Renal pelvis (tissue), 4 donors: ENCODE results near the gene GPX3. TPM values are rescaled to one million over a fixed set of nuclear protein-coding genes. Genes with fewer than 3 reads are reported as not detected.
A peak's percentile ranks its signal among the peaks of the same experiment; 100 is the strongest.

Source experiments
- DNase-seq: peaks from one replicate; pipeline ENCODE4 v3.0.0-alpha.2; 2013
- polyA plus RNA-seq, 3 donors: library from polyadenylated mRNA; unstranded; fragments of 120-200 nt; gene quantifications; one replicate each; pipeline ENCODE4 v1.2.1, GENCODE V29; 2013; ENCODE audit not compliant: insufficient read length in 3 of 3

The GPX3 gene
- polyA plus RNA-seq, 3 donors, result 1,360 to 1,471 (median 1,367) TPM

DNA sequence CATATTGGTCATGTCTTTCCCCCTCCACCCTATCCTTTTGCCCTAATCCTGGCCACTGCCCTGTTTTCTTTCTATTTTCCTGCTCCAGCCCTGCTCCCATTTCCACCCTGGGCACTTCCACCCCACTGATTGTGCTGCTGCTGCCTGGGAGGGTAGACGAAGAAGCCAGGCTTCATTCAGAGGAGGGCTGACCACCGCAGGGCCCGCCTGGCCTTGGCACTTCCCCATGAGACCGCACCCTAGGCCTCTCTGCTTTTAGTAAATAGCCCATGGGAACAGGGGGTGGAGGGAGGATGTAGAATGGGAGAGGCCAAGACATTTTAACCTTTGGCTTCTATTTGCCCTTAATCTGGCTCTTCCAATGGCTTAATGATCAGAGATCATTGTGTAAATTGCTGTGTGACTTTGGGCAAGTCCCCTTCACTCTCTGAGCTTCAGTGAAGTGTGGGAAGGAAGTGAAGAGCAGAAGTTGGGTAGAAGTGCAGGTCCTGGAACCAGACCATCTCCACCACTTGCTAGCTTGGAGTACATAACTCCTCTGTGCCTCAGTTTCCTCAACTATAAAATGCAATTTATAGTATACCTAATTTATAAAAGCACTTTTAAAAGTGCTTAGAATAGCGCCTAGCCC, 13.6 kb upstream of the GPX3 start:
- no peak for DNase-seq

DNA sequence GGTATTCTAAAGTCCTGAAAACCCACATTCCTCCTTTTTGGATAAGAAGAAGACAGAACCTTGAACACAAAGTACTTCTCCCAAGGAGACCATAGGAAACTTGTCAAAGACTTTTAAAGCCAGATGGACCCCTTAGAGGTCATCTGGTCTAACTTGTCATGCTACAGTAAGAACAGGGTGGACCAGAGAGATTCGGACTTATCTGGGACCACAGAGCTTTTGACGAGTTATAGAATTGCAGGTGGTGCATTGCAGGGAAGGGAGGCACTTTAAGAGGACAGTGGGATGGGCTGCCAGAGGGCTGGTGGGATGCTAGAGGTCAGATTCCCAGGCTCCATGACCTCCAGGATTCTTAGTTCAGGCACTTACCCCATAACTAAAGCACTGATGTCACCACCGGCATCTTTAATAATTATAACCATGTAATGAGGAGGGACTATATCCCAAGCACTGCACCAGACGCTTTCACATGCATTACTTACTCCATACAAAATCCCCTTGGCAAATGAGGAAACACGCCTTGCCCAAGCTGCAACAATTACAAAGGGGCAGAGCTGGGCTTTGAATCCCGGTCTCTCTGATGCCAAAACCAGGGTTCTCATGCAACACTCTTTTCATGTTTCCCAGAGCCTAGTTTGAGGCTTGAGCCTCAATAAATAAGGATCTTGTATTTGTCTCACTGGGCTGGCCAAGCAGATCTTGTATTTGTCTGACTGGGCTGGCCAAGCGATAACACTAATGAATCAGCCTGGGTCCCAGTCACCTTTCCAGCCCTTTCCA, 12.8 kb upstream of the GPX3 start:
- no peak for DNase-seq

- DNase-seq, result no peak
Measured at GRCh38 chr5:151008210-151008491, 12.2 kb upstream of the GPX3 start.

DNA sequence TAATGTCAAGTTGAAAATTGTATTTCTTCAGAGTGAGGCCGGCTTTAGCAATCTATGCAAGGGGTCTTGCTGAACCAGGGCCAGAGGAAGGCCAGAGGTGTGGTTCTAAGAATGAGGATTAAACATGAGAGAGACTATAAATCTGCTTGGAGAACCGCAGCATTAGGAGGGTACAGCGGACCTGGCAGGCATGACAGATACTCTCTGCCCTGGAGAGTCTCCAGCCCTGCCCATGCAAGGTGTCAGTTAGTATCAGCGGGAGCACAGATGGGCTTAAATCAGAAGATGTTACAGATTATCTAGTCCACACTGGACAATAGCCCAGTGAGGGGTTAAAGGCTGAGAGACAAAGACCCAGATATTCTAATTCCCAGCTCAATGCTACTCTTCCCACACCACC, 11.5 kb upstream of the GPX3 start:
- DNase-seq, result no peak

DNA sequence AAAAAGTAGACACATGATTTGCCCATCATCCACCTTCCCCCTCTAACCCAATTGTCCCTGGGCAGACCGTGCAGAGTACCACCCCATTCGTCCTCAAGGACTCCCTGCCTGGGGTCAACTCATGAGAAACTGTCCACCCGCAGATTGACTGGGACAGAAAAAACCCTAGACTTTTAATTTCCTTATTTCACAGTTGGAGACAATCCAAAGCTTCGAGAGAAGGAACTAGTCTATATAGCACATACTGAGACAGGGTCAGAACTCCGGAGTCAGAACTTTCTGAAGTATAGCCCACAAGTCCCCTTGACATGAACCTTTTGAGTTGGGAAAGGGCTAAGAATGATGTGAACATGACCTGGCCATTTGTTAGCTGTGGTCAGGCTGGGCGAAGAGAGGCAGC, 7.5 kb upstream of the GPX3 start:
- no peak for DNase-seq

DNA sequence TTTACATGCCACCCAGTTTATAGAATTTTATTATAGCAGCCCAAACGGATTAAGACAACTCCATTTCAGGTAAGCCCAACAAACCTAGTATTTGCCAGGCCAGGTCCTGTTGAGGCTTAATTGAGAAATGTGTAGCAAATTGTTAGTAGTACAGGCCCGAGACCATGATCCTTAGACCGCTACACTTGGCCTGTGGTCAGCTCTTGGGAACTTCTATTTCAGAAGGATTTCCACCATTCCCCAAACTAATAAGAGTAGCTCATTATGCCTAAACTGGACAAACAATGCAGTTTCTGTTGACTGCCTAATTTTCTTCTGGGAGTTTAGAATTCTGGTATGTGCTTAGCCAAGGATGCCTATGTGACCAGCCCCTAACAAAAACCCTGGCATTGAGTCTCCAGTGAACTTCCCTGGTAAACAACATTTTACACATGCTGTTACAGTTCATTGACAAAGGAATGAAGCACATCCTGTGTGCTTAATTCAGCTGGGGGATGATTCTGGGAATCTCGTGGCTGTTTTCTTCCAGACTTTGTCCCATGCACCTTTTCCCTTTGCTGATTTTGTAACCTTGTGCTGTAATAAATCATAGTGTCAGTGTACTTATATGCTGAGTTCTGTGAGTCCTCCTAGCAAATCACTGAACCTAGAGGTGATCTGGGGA, 5.6 kb upstream of the GPX3 start:
- DNase-seq, result peak; percentile 50

- DNase-seq, result no peak
Measured at GRCh38 chr5:151015974-151016587, 4.3 kb upstream of the GPX3 start.

DNA sequence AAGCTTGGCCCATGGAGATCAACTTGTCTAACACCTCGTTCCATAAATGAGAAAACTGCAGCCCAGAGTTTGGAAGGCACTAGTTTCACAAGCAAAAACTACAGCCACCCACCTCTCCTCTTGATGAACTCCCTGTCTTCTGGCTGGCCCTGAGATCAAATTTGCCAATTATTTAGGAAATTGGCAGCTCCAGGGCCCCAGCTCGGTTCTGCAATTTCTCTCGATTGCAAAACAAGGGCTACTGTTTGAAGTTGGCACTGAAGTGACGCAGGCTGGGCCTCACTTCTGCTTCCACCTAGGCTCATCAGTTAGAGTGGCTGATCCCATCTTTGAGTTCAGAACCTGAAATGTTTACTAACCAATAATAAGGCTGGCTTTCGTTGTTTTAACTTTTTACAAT, 3.7 kb upstream of the GPX3 start:
- no peak for DNase-seq

DNA sequence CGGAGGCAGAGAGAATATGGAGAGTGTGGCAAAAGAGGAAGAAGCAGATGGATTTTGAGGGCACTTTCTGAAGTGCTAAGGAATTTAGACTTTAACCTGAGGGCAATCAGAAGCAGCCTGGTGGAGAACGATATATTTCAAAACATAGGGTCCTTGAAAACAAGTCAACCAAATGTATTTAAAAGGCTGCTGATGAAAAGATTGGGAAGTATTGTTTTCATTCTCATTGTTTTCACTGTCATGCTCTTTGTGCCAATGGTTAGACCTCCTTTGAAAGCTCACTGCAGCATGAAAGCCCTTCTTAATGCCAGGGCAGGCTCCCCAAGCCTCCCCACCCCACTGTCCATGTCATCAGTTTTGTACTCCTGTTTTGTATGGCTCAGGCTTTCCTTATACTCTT, 2.5 kb upstream of the GPX3 start:
- no peak for DNase-seq

GRCh38 chr5:151018846-151019245, 1.5 kb upstream of the GPX3 start:
- no peak for DNase-seq

GRCh38 chr5:151019331-151019730, 1.1 kb upstream of the GPX3 start:
- no peak for DNase-seq

GRCh38 chr5:151021746-151022145, 1.4 kb downstream of the GPX3 start:
- no peak for DNase-seq

GRCh38 chr5:151022511-151023018, 2.2 kb downstream of the GPX3 start:
- DNase-seq, result no peak

DNA sequence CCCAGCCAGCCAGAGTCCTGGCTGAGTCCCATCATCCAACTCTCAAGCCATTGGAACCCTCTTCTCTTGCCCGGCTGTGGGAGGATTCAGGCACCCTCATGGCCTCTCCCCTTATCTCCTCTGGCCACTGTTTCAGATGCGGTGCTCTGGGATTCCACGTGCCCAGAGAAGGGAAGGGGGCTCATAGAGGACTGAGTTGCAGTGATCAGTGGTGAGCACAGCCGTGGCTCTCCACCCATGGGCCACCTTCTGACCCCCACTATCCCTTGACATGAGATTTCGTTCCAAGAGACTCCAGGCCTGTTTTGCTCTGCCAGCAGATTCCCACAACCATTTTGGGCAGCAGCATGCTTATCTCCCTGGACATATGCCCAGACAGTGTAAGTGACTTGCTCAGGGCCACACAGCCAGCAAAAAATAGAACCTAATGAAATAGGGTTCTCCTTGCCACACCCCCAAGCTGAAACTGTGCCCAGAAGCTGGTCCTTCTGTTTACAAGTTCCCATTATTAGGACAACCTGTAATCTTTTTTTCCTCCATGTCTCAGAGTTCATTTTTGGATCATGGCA, 2.7 kb downstream of the GPX3 start:
- no peak for DNase-seq

GRCh38 chr5:151023651-151024050, 3.3 kb downstream of the GPX3 start:
- no peak for DNase-seq

- no peak for DNase-seq
Measured at GRCh38 chr5:151024440-151025249, 4.3 kb downstream of the GPX3 start.

GRCh38 chr5:151025250-151025606, 4.8 kb downstream of the GPX3 start:
- DNase-seq, result no peak

GRCh38 chr5:151026088-151026487, 5.7 kb downstream of the GPX3 start:
- DNase-seq, result no peak

DNA sequence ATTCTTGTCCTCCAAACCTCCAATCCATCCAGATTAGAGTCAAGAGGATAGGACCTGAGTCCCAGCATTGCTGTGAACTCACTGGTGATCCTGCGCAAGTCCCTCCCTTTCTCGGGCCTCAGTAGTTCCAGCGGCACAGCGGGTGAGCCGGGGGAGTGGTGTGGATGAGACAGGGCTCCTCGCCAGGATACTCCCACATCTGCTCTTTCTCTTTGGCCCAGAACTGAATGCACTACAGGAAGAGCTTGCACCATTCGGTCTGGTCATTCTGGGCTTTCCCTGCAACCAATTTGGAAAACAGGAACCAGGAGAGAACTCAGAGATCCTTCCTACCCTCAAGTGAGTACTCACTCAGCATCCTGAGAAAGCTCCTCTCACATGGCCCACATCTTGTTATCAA, 6.3 kb downstream of the GPX3 start:
- DNase-seq, result no peak

- no peak for DNase-seq
Measured at GRCh38 chr5:151027961-151028479, 7.6 kb downstream of the GPX3 start.

DNA sequence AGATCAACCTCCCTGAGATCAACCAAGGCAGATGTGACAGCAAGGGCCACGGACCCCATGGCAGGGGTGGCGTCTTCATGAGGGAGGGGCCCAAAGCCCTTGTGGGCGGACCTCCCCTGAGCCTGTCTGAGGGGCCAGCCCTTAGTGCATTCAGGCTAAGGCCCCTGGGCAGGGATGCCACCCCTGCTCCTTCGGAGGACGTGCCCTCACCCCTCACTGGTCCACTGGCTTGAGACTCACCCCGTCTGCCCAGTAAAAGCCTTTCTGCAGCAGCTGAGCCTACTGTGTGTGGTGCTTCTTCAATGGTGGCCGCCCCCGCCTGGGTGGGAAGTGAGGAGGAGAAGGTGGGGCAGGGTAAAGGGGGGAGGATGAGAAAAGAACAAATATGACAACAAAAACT, 8.3 kb downstream of the GPX3 start:
- no peak for DNase-seq
